Measurements from ENCODE around the gene CCDC197. TPM values are rescaled to one million over a fixed set of nuclear protein-coding genes. Genes with fewer than 3 reads are reported as not detected.
A peak's percentile ranks its signal among the peaks of the same experiment; 100 is the strongest.

Gene CCDC197
- total RNA-seq, 1 donor from 2014 or later, result not detected

GRCh38 chr14:94026173-94026888 is 29.2 kb downstream of the CCDC197 start, which contains the start of gene OTUB2:
OTUB2 (plus strand) TSS chr14:94026340; CDS start chr14:94026538, 198 bp downstream.
- DNase-seq, result peak; percentile 99

- no peak for DNase-seq
Measured at GRCh38 chr14:94026889-94027469, 29.9 kb downstream of the CCDC197 start.

GRCh38 chr14:94027566-94028449 is 30.7 kb downstream of the CCDC197 start:
- DNase-seq, result no peak

- no peak for DNase-seq
Measured at GRCh38 chr14:94028450-94028826, 31.3 kb downstream of the CCDC197 start.

- no peak for DNase-seq
Measured at GRCh38 chr14:94029265-94029664, 32.2 kb downstream of the CCDC197 start.

GRCh38 chr14:94029671-94030203 is 32.6 kb downstream of the CCDC197 start:
- DNase-seq, result no peak

- DNase-seq, result no peak
Measured at GRCh38 chr14:94030571-94030970, 33.5 kb downstream of the CCDC197 start.

- DNase-seq, result no peak
Measured at GRCh38 chr14:94031161-94031882, 34.2 kb downstream of the CCDC197 start.

GRCh38 chr14:94031883-94032279 is 34.8 kb downstream of the CCDC197 start:
- DNase-seq, result no peak

GRCh38 chr14:94034886-94035285 is 37.8 kb downstream of the CCDC197 start:
- no peak for DNase-seq

- peak; percentile 77 for DNase-seq
Measured at GRCh38 chr14:94036313-94037167, 39.4 kb downstream of the CCDC197 start.

GRCh38 chr14:94037954-94038353 is 40.9 kb downstream of the CCDC197 start:
- DNase-seq, result no peak

- no peak for DNase-seq
Measured at GRCh38 chr14:94038510-94038909, 41.4 kb downstream of the CCDC197 start.

- no peak for DNase-seq
Measured at GRCh38 chr14:94038921-94039629, 42.0 kb downstream of the CCDC197 start.

GRCh38 chr14:94040247-94040646 is 43.1 kb downstream of the CCDC197 start:
- DNase-seq, result no peak

GRCh38 chr14:94040796-94041195 is 43.7 kb downstream of the CCDC197 start:
- DNase-seq, result no peak

- DNase-seq, result no peak
Measured at GRCh38 chr14:94041551-94042346, 44.6 kb downstream of the CCDC197 start.

GRCh38 chr14:94042433-94043091 is 45.5 kb downstream of the CCDC197 start:
- DNase-seq, result no peak

All from tongue (tissue), 2 donors.